Measurements from ENCODE around the gene RNF167.

The RNF167 gene

GRCh38 chr17:4956493-4957061 lies 16.5 kb downstream of the RNF167 start:
- Mint-ChIP-seq H3K27ac (ENCODE audit: low read depth) (peak overlapping the region; percentile 29), H3K27me3 (no peaks in the 10 kb centered on the region), H3K4me1 (peaks cover 12% of the 10 kb centered on the region), H3K4me3 (no peak overlapping the region), H3K9me3 (no peaks in the 10 kb centered on the region), H3K36me3 (ENCODE audit: insufficient read depth) (peaks cover 18% of the 10 kb centered on the region)
- DNase-seq (ENCODE audit: low spot score in 2 of 2) (no peak), ATAC-seq (replicated peaks; ENCODE audit: extremely low read depth, poor library complexity, severe bottlenecking) (no peak)

DNA sequence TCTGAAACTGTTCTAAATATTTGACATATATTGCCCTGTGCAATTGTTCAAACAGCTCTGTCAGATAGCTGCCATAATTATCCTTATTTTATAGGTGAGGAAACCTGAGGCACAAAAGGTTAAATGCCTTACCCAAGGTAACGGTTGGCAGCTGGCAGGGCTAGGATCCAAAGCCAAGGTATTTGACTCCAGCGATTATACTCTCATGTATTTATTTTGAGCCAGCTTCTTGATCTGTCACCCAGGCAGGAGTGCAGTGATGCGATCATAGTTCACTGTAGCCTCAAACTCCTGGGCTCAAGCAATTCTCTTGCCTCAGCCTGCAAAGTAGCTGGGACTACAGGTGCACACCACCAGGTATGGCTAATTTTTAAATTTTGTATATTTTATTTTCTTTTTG lies 18.0 kb downstream of the RNF167 start:
- Mint-ChIP-seq H3K4me3 (no peak overlapping the region), H3K27ac (ENCODE audit: low read depth) (no peak overlapping the region), H3K36me3 (ENCODE audit: insufficient read depth) (peaks cover 18% of the 10 kb centered on the region), H3K27me3 (no peaks in the 10 kb centered on the region), H3K4me1 (peaks cover 12% of the 10 kb centered on the region), H3K9me3 (no peaks in the 10 kb centered on the region)
- no peak for DNase-seq (ENCODE audit: low spot score in 2 of 2)
- no peak for ATAC-seq (replicated peaks; ENCODE audit: extremely low read depth, poor library complexity, severe bottlenecking)

DNA sequence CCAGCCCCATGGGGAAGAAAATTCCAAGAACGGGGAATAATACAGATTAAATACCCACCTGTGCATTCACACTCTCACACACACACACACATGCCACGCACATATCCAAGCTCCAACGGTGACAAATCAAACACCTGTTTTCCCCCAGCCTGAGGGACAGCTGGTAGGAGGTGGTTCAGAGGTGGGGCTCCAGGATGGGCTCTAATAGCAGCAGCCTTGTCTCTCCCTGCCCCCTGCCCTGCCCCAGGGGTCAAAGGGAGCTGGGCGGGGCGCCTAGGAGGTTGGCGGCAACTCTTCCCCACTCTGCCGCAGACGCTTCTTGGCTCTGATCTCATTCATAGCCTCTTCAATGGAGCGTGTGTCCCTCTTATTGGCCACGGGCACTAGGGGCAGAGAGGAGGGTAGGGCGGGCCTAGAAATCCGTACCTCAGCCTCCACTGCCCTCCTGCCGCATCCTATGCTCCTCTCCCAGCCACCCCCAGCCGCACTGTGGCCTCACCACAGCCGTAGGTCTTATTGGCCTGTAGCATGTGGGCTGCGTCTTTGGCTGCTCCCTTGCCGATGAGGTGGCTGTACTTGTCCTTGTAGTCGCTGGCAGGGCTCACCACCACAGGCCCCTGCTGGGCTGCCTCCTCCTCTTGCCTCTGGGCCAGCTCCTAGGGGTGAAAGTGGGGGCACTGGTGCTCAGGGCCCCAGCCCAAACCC lies 19.3 kb downstream of the RNF167 start:
- no peak for ATAC-seq (replicated peaks; ENCODE audit: extremely low read depth, poor library complexity, severe bottlenecking)
- H3K4me3 Mint-ChIP-seq, result no peak overlapping the region
- peaks cover 12% of the 10 kb centered on the region for H3K4me1 Mint-ChIP-seq
- H3K27ac Mint-ChIP-seq (ENCODE audit: low read depth), result no peak overlapping the region
- H3K36me3 Mint-ChIP-seq (ENCODE audit: insufficient read depth), result peaks cover 17% of the 10 kb centered on the region
- H3K9me3 Mint-ChIP-seq, result no peaks in the 10 kb centered on the region
- H3K27me3 Mint-ChIP-seq, result no peaks in the 10 kb centered on the region
- DNase-seq (ENCODE audit: low spot score in 2 of 2), result no peak

DNA sequence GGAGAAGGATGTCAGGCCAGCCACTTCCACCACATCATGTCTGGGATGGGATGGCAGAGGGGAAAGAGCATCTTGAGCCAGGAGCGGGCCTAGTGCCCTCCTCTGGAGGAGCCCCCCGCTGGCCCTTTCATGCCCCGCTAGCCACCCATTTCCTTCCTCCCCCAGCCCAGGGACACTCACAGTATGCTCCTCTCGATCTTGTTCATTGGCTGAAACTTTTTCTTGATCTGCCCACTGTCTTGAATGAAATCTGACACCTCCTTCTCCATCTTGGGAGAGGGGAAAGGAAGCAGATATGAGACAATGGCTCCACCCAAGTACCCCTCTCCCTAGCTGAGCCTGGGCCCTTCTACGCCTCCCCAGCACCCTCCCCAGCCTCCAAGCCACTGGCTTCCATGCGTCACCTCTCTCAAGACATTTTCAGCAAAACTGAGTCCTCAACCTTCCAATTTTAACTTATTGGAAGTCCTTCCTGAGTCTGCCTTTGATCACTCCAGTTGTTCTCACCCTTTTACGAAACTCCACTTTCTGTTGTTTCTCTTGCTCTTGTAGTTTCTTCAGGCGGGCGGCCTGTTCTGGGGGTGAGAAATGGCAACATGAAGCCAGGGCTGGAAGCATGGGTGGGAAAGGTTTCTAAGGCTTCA lies 20.3 kb downstream of the RNF167 start:
- no peak for DNase-seq (ENCODE audit: low spot score in 2 of 2)
- no peak for ATAC-seq (replicated peaks; ENCODE audit: extremely low read depth, poor library complexity, severe bottlenecking)
- Mint-ChIP-seq H3K27ac (ENCODE audit: low read depth) (no peak overlapping the region), H3K36me3 (ENCODE audit: insufficient read depth) (peaks cover 15% of the 10 kb centered on the region), H3K4me3 (no peak overlapping the region), H3K4me1 (peaks cover 16% of the 10 kb centered on the region), H3K27me3 (no peaks in the 10 kb centered on the region), H3K9me3 (no peaks in the 10 kb centered on the region)

GRCh38 chr17:4965311-4965986 lies 25.4 kb downstream of the RNF167 start:
- no peak for ATAC-seq (replicated peaks; ENCODE audit: extremely low read depth, poor library complexity, severe bottlenecking)
- Mint-ChIP-seq H3K27me3 (no peaks in the 10 kb centered on the region), H3K9me3 (no peaks in the 10 kb centered on the region), H3K4me3 (no peak overlapping the region), H3K27ac (ENCODE audit: low read depth) (no peak overlapping the region), H3K4me1 (peaks cover 19% of the 10 kb centered on the region), H3K36me3 (ENCODE audit: insufficient read depth) (peaks cover 11% of the 10 kb centered on the region)
- no peak for DNase-seq (ENCODE audit: low spot score in 2 of 2)

DNA sequence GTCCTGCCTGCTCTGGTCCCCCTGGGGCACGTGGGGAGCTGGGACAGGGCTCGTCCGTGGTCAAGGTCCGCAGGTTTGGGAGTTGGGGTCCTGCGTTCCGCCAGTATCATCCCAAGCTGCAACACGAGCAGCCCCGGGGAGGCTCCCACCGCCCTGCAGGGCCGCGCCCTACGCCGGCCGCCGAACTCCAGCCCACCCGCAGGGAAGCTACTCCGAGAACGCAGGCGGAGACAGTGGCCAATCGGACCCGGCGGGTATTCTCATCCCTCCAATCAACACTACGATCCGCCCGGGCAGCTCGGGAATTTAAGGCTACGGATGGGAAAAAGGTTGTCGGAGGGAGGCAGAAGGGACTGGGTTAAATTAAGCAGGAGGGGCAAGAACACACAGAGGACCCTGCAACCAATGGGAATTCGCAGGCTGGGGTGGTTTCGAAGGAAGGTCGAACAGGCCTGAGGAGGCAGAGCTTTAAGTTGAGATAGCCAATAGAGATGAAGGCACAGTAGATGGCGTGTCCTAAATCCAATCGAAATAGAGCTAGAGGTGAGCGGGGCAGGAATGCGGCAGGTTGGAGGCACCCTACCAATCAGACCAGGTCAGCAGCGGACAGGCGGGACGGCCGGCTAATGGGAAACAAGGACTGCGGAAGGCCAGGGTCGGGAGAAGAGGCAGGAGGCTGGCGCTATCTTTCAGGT lies 26.9 kb downstream of the RNF167 start:
- Mint-ChIP-seq H3K36me3 (ENCODE audit: insufficient read depth) (peaks cover 13% of the 10 kb centered on the region), H3K4me1 (peaks cover 15% of the 10 kb centered on the region), H3K9me3 (no peaks in the 10 kb centered on the region), H3K27me3 (no peaks in the 10 kb centered on the region), H3K27ac (ENCODE audit: low read depth) (no peak overlapping the region), H3K4me3 (no peak overlapping the region)
- ATAC-seq (replicated peaks; ENCODE audit: extremely low read depth, poor library complexity, severe bottlenecking) (peak; percentile 86), DNase-seq (ENCODE audit: low spot score in 2 of 2) (peak in 1 of 2 donors; percentile 91)

DNA sequence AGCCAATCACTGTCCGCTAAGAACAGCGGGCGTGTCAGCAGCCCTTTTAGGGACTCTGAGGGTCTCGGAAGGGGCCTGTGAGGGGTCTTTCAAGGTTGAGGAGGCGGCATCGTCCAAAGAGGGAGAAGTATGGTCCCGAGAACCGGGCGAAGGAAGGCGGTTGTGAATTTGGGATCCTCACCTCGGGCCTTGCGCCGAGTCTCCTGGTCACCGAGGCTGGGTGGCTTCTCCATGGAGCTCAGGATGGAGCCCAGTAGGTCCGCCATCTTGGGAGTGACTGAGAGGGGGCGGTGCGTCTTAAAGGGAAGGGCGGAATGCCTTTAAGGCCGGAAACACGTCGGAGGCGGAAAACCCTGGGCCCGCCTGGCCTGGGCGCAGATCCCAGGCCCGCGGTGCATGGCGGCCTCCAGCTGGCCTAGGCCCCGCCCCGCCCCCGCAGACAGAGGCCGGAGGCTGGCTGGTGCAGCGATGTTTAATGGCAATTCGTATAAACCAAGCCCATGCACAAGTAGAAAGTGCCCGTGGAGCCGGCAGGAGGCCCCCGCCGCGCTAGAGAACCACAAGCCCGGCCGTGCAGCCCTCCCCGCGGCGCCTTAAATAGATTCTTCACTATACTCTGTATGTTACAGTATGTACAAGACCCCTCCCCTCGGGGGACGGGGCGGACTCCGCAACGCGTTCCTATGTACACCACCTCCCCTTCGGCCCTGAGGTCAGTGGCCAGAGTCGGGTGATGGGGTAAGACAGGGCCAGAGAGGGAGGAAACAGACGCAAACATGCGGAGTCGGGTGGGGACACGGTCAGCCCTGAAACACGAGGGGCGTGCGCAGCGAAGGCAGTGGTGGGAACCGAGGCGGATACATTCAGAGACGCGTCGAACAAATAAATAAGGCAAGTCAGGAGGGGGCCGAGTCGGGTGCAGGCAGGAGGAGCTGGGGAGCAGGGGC lies 27.7 kb downstream of the RNF167 start, which contains the start of gene SPAG7:
TSS of gene SPAG7 (minus strand) at position 279 of the 947 bp plus-strand sequence. CDS start at position 266, 13 bp downstream.
- Mint-ChIP-seq H3K27me3 (no peaks in the 10 kb centered on the region), H3K27ac (ENCODE audit: low read depth) (no peak within 1 kb of the TSS), H3K4me3 (no peak within 1 kb of the TSS), H3K9me3 (no peaks in the 10 kb centered on the region), H3K36me3 (ENCODE audit: insufficient read depth) (peaks cover 15% of the 10 kb centered on the region), H3K4me1 (peaks cover 15% of the 10 kb centered on the region)
- peak; percentile 70 for ATAC-seq (replicated peaks; ENCODE audit: extremely low read depth, poor library complexity, severe bottlenecking)
- peak; percentile 94 to 96 for DNase-seq (ENCODE audit: low spot score in 2 of 2)

- Mint-ChIP-seq H3K27me3 (no peaks in the 10 kb centered on the region), H3K9me3 (no peaks in the 10 kb centered on the region), H3K4me3 (no peak overlapping the region), H3K27ac (ENCODE audit: low read depth) (no peak overlapping the region), H3K4me1 (peaks cover 16% of the 10 kb centered on the region), H3K36me3 (ENCODE audit: insufficient read depth) (peaks cover 17% of the 10 kb centered on the region)
- no peak for DNase-seq (ENCODE audit: low spot score in 2 of 2)
- no peak for ATAC-seq (replicated peaks; ENCODE audit: extremely low read depth, poor library complexity, severe bottlenecking)
These were observed 28.5 kb downstream of the RNF167 start for GRCh38 chr17:4968486-4969046.

DNA sequence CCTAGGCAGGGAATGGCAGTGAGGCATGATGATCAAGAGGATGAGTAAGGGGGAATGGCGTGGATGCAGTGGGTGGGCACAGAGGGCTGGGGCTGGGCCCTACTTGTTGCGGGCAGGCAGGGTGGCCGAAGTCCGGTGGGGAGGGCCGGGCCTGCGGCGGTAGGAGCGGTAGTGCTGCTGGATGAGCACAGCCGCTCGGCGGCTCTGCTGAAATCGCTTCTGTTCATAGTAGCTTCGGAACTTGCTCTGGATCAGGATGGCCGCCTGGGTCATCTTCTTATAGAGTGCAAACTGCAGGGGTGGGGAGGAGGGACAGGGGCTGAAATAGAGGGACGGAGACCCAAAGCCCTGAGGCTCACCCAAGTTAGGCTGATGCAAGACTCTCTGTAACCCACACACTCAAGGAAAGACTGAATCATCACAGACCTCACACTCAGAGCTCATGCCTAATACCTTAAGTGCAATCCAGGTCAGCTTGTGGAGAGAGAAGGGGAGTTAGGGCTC lies 29.0 kb downstream of the RNF167 start:
- H3K27me3 Mint-ChIP-seq, result no peaks in the 10 kb centered on the region
- no peak for DNase-seq (ENCODE audit: low spot score in 2 of 2)
- H3K4me1 Mint-ChIP-seq, result peaks cover 20% of the 10 kb centered on the region
- H3K4me3 Mint-ChIP-seq, result no peak overlapping the region
- H3K36me3 Mint-ChIP-seq (ENCODE audit: insufficient read depth), result peaks cover 18% of the 10 kb centered on the region
- H3K27ac Mint-ChIP-seq (ENCODE audit: low read depth), result no peak overlapping the region
- no peak for ATAC-seq (replicated peaks; ENCODE audit: extremely low read depth, poor library complexity, severe bottlenecking)
- H3K9me3 Mint-ChIP-seq, result no peaks in the 10 kb centered on the region

DNA sequence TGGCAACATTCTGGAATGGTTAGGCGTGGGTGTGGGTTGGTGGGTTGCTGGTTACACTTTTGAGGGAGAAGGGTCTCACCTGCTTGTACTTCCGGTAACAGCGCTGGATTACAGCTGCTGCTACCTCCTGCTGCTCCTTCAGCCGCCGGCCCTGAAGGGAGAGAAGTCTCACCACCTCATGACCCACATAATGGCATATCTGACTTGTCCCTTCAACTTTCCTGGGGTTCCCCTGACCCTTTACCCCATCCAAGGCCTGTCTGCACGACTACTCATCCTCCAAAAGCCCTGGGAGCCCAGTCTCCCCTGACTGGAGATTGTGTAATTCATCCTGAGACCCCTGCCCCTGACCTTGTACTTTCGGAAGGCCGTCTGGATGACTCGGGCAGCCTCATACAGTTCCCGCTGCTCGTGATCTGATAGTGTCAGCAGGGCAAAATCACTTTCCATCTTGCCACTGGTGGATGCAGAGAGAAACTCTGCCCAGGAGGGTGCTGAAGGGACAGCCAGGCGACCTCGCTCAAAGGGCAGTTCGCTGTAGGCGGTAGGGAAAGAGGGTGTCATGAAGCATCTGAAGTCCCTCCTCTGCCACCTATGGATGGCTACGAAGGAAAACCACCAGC lies 29.6 kb downstream of the RNF167 start:
- DNase-seq (ENCODE audit: low spot score in 2 of 2), result no peak
- no peak overlapping the region for H3K4me3 Mint-ChIP-seq
- ATAC-seq (replicated peaks; ENCODE audit: extremely low read depth, poor library complexity, severe bottlenecking), result no peak
- H3K36me3 Mint-ChIP-seq (ENCODE audit: insufficient read depth), result peaks cover 20% of the 10 kb centered on the region
- no peaks in the 10 kb centered on the region for H3K27me3 Mint-ChIP-seq
- no peak overlapping the region for H3K27ac Mint-ChIP-seq (ENCODE audit: low read depth)
- no peaks in the 10 kb centered on the region for H3K9me3 Mint-ChIP-seq
- H3K4me1 Mint-ChIP-seq, result peaks cover 20% of the 10 kb centered on the region

- Mint-ChIP-seq H3K4me3 (no peak overlapping the region), H3K4me1 (peaks cover 18% of the 10 kb centered on the region), H3K27me3 (no peaks in the 10 kb centered on the region), H3K36me3 (ENCODE audit: insufficient read depth) (peaks cover 24% of the 10 kb centered on the region), H3K27ac (ENCODE audit: low read depth) (no peak overlapping the region), H3K9me3 (no peaks in the 10 kb centered on the region)
- ATAC-seq (replicated peaks; ENCODE audit: extremely low read depth, poor library complexity, severe bottlenecking) (no peak), DNase-seq (ENCODE audit: low spot score in 2 of 2) (no peak)
These were observed 30.2 kb downstream of the RNF167 start for GRCh38 chr17:4970273-4970672.
